Transverse colon (tissue), 4 donors: ENCODE results near the gene APOA5.

Experiments used
- CTCF ChIP-seq, 5 experiments: fragments of 200-600 bp in 3 of 5; fragments of 450-650 bp in 2 of 5; sonication (generic) in 3 of 5; IDR thresholded peaks; 1 replicate in 2 of 5; 2 replicates in 3 of 5; pipeline ENCODE4 v1.5.1; 2016 to 2017; ENCODE audit warnings: antibody characterized with exemption in 5 of 5, inconsistent platforms in 3 of 5, mild to moderate bottlenecking in 2 of 5, moderate library complexity in 1 of 5
- POLR2A ChIP-seq: fragments of 450-650 bp; IDR thresholded peaks from one replicate; pipeline ENCODE4 v1.6.1; 2016; ENCODE audit warnings: antibody characterized with exemption, mild to moderate bottlenecking, moderate library complexity
- POLR2AphosphoS5 ChIP-seq, 3 donors: sonication (generic); formaldehyde crosslinking; IDR thresholded peaks; one replicate each; pipeline ENCODE4 v1.6.1; 2016; ENCODE audit warnings: antibody characterized with exemption in 3 of 3

- TF ChIP-seq POLR2AphosphoS5 (IDR thresholded peaks at IDR 0.05), result no peak
- TF ChIP-seq POLR2A, result no peak
- TF ChIP-seq CTCF (IDR thresholded peaks at IDR 0.05), result no peak
Observed at GRCh38 chr11:116813781-116814471, 22.2 kb upstream of the APOA5 start.
